HG02763 (cell line): Measurements from ENCODE around the gene CDKAL1.

ENCODE experiments used
- ATAC-seq: cut with Tn5 transposase; IDR thresholded peaks from one replicate; pipeline ENCODE4 v1.9.1; 2021; ENCODE audit warnings: mild to moderate bottlenecking, moderate library complexity; ENCODE audit not compliant: unreplicated experiment

The CDKAL1 gene

GRCh38 chr6:21121636-21122136, 587.4 kb downstream of the CDKAL1 start:
- ATAC-seq = no peak

GRCh38 chr6:21123507-21124436, 589.5 kb downstream of the CDKAL1 start:
- no peak for ATAC-seq

DNA sequence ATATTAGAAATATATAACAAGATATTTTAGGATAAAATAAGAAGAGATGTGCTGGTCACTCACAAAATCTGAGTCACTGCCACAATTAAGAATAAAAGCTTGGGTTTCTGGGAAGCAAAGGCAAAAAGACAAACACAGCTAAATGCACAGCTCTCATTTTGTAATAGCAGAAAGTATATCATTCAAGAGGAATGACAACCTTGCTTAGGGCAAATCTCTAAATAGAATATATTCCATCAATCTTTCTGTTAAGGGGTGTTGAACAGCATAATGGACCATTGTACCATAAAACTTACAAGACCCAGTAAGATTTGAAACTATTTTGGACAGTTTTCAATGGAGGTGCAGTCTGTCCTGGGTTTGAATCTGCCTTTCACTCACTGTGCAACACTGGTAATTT, 594.3 kb downstream of the CDKAL1 start:
- ATAC-seq = no peak

GRCh38 chr6:21131406-21131805, 597.1 kb downstream of the CDKAL1 start:
- no peak for ATAC-seq

- ATAC-seq = no peak
Observed at GRCh38 chr6:21132446-21132845, 598.2 kb downstream of the CDKAL1 start.

DNA sequence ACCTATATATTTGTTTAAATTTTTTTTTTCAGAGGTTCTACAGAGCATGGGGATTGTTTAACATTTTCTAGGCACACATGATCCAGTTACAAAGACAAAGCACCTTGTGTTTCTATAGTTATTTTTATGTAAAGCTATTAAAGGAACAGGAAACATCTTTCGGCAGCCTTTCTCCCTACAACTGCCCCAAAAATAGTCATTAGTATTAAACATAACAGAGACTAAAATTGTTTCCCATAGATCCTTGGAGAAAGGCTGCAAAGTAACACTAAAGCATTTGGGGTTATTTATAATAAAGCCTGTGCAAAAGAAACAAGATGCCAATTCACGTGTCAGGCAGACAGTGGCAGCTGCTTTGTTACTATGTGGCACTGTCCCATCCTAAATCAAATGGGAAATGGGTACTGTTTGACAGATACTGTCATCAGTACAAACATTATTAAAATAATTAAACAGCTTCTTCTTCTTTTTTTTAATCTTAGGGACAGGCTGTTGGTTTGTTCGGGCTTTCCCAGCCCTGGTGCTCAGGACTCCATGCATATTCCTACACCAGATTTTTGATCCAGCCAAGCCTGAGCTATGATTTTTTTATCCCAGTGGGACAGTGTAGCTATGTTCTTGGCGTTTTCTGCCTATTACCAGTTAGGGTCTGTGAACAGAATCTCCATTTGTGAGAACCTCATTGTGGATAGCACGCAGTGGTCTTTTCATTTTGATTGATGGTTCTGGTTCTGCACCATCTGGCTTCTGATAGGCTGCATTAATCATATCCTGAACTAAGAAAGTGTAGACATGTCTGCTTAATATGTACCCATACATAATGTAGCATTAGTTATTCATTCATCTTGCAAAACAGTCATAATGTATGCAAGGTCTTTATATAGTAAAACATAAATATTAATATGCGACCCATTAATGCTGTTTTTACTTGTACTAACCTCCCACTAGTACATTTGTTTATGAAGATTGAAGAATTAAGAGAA, 598.9 kb downstream of the CDKAL1 start:
- no peak for ATAC-seq

DNA sequence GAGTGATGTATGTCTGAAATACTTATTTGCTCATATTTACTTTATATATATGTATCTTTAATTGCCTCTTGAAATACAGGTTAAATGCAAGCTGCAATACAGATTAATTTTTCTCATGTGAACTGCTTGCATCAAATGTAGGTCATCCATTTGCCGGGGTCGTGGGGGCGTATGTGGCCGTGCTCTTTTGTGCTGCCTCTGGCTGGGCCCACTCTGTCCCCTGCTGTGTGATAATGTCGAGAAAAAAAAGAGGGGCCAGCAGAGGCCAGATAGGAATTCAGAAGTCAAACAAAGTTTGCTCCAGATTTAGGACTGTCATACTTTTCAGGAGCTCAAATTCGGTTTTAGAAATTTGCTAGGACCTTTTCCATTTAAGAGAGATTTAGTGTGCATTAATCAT, 599.6 kb downstream of the CDKAL1 start:
- ATAC-seq = no peak

- no peak for ATAC-seq
Observed at GRCh38 chr6:21134356-21134755, 600.1 kb downstream of the CDKAL1 start.

DNA sequence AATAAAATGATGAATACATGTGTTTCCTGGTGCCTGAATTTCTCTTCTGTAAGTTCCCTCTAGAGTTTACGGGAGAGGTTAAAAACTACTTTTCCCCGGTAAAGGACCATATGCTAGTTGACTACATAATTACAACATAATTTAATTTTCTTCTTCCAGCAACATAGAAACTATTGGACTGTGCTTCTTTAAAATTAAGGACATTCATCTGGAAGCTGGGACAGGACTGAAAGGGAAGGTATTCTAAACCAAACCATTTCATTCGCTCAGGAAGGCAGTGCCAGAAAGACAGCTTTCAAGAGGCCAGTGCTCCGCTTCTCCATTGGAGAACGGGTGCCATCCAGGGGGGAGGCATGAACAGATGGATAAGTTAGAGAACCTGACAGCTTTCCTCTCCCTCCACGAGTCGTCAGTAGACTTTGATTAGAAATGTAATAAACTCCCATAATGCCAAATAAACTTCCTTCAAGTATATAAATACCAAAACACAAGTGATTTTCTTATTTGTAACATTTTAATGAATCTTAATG, 601.3 kb downstream of the CDKAL1 start:
- no peak for ATAC-seq

- no peak for ATAC-seq
Observed at GRCh38 chr6:21137700-21138335, 603.6 kb downstream of the CDKAL1 start.

GRCh38 chr6:21138336-21139069, 604.2 kb downstream of the CDKAL1 start:
- ATAC-seq = no peak

- ATAC-seq = no peak
Observed at GRCh38 chr6:21140966-21141365, 606.7 kb downstream of the CDKAL1 start.

- no peak for ATAC-seq
Observed at GRCh38 chr6:21141616-21142303, 607.5 kb downstream of the CDKAL1 start.

DNA sequence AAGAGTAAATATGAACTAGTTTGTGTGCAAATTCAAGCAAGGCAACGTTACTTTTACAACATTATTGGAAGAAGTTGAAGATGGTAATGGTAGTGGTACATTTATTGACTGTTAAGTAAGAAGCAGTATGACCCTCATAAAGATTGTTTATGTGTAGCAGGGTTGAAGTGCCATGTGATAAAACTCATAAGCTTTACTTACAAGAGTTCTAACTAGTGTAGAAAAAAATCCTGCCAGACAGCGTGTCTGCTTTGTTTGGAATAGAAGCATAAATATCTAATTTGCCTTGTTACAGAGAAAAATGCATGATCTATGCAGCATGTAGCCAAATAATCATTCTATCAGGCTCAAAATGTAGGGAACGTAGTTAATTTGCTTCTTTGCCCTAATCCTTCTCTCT, 608.5 kb downstream of the CDKAL1 start:
- no peak for ATAC-seq

DNA sequence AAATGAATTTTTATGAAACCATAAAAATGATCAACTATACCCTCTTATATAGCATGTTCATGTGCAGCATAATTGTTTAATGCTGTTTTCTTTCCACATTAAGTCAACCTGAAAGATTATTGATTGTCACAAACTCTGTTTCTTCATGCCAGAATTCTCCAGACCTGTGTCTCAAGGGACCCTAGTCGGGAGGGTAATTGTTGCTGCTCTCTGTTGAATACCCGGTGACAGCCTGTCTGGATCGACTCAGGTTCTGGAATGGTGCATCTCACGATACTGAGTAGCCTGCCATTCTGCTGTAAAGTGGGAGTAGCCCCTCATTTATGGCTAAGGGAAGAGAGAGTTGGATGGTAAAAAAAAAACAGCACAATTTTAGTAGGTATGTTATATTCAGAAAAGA, 609.4 kb downstream of the CDKAL1 start:
- no peak for ATAC-seq

DNA sequence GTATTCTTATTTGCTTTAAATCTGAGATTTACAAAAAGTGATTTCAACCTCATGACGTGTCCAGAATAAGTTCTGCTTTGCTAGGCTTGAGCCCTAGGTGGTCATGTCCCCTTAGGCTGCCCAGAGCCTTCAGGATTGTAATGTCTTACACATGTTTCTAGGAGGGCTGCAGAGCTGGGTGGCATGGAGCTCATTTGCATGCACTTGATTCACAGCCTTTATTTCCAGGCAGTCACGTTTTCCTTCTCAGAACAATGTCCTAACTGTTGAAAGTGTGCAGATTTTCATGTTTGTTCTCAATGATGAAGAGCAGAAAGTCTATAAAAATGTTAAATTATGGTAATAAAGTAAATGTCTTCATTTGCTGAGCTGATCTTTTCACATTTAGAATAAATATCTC, 610.7 kb downstream of the CDKAL1 start:
- ATAC-seq = no peak

GRCh38 chr6:21147995-21148394, 613.7 kb downstream of the CDKAL1 start:
- no peak for ATAC-seq

GRCh38 chr6:21149470-21149869, 615.2 kb downstream of the CDKAL1 start:
- no peak for ATAC-seq

- no peak for ATAC-seq
Observed at GRCh38 chr6:21150667-21151066, 616.4 kb downstream of the CDKAL1 start.
